ENCODE data around the gene CCR5AS.
"Not testable (repeated sequence)": the region's sequence is repeated elsewhere in the genome, so short reads cannot be mapped to it uniquely, and the experiment has no call there.

Gene CCR5AS

GRCh38 chr3:46406788-46407611 lies at the start of gene CCR5AS, which contains the start of gene CCRL2:
Gene CCR5AS (minus strand): TSS chr3:46407066.
Gene CCRL2 (plus strand): TSS chr3:46407259. CDS start chr3:46408080, 821 bp downstream.
- no peak for DNase-seq
- in situ Hi-C loops (cut with HindIII; ENCODE audit: low pct_ligation_motif_present, low pct_unique_long_range_greater_than_20kb, low sequenced_read_pairs) = no loop called here

- in situ Hi-C loops (cut with HindIII; ENCODE audit: low pct_ligation_motif_present, low pct_unique_long_range_greater_than_20kb, low sequenced_read_pairs) = no loop called here
- DNase-seq = no peak
These were observed 49.3 kb upstream of the CCR5AS start for GRCh38 chr3:46456118-46456517.

GRCh38 chr3:46455231-46456115 lies 48.6 kb upstream of the CCR5AS start:
- in situ Hi-C loops (cut with HindIII; ENCODE audit: low pct_ligation_motif_present, low pct_unique_long_range_greater_than_20kb, low sequenced_read_pairs) = no loop called here
- no peak for DNase-seq

- no peak for DNase-seq
- in situ Hi-C loops (cut with HindIII; ENCODE audit: low pct_ligation_motif_present, low pct_unique_long_range_greater_than_20kb, low sequenced_read_pairs) = no loop called here
These were observed 47.7 kb upstream of the CCR5AS start for GRCh38 chr3:46454606-46455005.

GRCh38 chr3:46454209-46454595 lies 47.3 kb upstream of the CCR5AS start:
- in situ Hi-C loops (cut with HindIII; ENCODE audit: low pct_ligation_motif_present, low pct_unique_long_range_greater_than_20kb, low sequenced_read_pairs) = no loop called here
- no peak for DNase-seq

DNA sequence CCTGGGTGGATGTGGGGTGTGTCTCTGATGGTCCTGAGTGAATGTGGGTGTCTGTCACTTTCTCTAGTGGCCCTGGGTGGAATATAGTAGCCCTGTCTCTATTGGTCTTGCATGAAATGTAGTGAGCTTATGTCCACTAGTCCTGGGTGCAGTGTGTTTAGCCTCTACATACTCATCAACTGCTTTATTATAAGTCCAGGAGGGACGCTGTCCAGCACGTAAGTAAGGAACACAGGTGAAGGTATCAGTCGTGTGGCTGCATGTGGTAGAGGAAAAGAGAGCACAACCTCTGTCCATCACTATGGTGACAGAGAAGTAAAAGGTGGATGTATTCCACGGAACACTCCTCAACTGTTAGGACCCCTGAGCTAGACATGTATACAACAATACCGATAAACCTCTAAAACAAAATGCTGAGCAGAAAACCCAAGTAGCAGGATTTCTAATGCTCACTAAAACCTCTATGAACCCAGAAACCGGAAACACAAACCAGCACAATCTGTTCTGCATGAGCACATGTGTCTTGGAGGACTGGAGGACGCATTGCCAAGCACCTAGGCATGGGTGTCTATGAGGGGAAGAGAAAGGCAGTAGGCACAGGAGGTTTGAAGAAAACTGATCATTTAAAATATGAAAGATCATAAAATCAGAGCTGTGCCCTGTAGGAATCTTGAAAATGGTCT lies 46.8 kb upstream of the CCR5AS start:
- in situ Hi-C loops (cut with HindIII; ENCODE audit: low pct_ligation_motif_present, low pct_unique_long_range_greater_than_20kb, low sequenced_read_pairs) = no loop called here
- DNase-seq = no peak

DNA sequence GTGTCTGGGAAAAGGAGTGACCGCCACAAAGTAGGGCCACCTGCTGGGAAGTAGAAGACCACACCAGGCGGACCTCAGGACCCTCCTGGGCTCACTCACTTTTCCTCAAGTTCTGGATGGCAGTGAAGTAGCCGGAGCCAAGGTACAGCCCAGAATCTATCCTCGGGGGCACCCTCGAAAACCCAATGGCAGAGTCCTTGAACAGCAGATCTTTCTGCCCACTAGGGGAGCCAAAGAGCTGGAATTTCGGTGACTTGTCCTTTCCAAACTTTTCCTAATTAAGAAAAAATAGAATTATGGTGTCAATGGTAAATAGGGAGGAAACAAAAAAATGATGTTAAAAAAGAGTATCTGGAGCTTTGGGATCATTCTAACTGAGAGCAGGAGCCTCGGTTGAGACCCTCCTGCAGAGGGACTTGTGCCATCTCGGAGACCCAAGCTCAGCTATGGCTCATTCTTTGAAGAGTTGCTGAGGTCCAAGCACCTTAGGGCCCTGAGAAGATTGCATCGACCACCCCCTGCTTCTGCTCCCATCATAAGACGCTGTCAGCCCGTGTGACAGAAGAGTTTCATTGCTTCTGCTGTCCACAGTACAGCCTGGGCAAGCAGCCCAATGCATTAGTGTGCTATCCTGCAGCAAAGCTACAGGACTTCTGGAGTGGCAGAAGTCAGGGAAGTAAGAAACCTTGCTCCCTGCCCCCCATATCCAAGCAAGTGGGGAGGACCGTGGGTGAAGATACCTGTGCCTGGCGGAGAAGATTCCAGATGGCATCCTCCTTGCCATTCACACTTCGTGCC lies 43.1 kb upstream of the CCR5AS start:
- peak; percentile 4 for DNase-seq
- in situ Hi-C loops (cut with HindIII; ENCODE audit: low pct_ligation_motif_present, low pct_unique_long_range_greater_than_20kb, low sequenced_read_pairs) = no loop called here

DNA sequence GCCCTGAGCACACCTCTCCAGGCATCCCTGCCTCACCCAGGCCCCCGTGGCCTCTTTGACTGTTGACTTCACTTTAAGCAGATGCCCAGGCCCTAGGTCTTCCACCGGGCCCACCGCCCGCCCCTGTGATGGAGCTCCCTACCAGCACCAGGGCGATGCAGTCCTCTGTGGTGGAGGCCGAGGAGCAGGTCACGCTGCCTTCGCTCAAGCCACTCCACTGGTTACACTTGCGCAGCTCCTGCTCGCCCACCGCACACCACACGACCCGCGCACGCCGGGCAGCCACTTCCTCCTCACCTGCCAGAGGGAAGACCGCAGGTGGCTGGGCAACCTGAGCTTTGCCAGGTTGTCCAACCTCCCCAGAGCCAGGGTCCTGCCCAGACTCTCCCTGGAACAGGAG lies 41.9 kb upstream of the CCR5AS start:
- in situ Hi-C loops (cut with HindIII; ENCODE audit: low pct_ligation_motif_present, low pct_unique_long_range_greater_than_20kb, low sequenced_read_pairs) = no loop called here
- DNase-seq = no peak

DNA sequence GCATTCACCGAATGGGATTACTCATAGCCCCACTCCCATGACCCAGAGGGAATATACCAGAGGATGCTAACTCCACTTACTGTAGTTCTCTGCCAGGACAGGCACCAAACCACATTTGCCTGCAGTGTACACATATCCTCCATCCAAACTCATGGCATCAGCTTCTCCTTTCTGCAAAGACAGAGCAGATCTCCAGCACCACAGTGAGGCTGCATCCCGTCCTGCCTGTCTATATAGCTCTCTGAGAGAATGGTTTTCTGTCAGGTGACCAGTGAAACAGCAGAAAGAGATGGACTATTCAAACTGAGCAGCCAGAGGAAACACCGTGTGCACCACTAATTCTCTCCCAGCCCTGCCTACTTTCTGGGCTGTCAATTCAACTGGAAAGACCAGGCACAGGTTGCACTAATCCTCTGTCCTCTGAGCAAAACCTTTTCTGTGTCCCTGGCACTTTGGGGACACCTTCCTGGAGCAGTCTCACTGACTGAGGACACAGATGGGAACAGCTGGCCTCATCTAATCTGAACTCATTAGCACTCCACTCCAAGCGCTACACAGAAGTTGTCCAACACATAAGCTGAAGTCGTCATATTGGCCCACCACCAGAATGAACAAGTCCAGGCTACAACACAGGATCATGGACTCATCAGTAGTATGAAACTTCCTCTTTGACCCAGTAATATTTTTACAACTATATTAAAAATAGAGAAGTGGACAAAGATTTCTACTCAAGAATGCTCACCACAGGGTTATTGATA lies 40.5 kb upstream of the CCR5AS start:
- DNase-seq = no peak
- in situ Hi-C loops (cut with HindIII; ENCODE audit: low pct_ligation_motif_present, low pct_unique_long_range_greater_than_20kb, low sequenced_read_pairs) = no loop called here

GRCh38 chr3:46442576-46443530 lies 36.0 kb upstream of the CCR5AS start:
- no peak for DNase-seq
- in situ Hi-C loops (cut with HindIII; ENCODE audit: low pct_ligation_motif_present, low pct_unique_long_range_greater_than_20kb, low sequenced_read_pairs) = no loop called here

DNA sequence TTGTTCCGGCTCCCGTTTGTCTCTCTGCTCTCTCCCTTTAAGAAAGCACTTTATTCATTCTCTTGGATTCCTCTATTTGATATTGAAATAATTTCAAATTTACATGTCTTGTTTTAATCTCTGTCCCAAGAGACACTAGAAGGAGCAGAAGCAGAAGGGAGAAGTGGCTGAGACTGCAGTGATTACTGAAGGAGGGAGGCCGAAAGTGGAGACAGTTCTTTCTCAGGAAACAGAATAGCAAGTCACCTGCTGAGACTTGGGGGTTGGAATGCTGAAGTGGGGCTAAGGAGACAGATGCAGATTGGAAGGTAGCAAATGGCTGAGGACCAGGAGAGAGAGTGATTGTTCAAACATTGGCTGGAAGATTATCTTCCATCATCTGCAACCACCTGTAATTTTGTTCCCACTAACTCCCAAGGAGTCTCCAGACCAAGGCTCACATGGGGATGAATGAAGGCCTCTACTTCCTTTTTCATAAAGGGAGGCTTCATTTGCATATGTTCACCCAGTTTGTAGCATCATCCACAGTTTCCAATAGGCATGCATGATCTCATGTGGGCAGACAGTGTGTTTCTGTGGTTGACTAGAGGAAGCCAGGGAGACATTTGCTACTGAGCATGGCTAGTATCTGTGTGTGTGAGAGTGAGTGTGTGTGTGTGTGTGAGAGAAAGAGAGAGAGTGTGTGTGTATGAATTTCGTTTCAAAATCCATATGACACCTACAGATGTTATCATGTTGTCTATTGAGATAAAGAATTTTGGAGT lies 33.8 kb upstream of the CCR5AS start:
- no peak for DNase-seq
- in situ Hi-C loops (cut with HindIII; ENCODE audit: low pct_ligation_motif_present, low pct_unique_long_range_greater_than_20kb, low sequenced_read_pairs) = no loop called here

GRCh38 chr3:46438831-46439230 lies 32.0 kb upstream of the CCR5AS start:
- DNase-seq = no peak
- in situ Hi-C loops (cut with HindIII; ENCODE audit: low pct_ligation_motif_present, low pct_unique_long_range_greater_than_20kb, low sequenced_read_pairs) = no loop called here

- no peak for DNase-seq
- in situ Hi-C loops (cut with HindIII; ENCODE audit: low pct_ligation_motif_present, low pct_unique_long_range_greater_than_20kb, low sequenced_read_pairs) = no loop called here
These were observed 28.3 kb upstream of the CCR5AS start for GRCh38 chr3:46435081-46435726.

GRCh38 chr3:46433841-46434240 lies 27.0 kb upstream of the CCR5AS start:
- in situ Hi-C loops (cut with HindIII; ENCODE audit: low pct_ligation_motif_present, low pct_unique_long_range_greater_than_20kb, low sequenced_read_pairs) = no loop called here
- DNase-seq = no peak

GRCh38 chr3:46433118-46433517 lies 26.3 kb upstream of the CCR5AS start:
- in situ Hi-C loops (cut with HindIII; ENCODE audit: low pct_ligation_motif_present, low pct_unique_long_range_greater_than_20kb, low sequenced_read_pairs); DNase-seq: not testable (repeated sequence)
